NT2/D1 (cell line): Measurements from ENCODE around the gene TPCN1.

Source experiments
- YY1 ChIP-seq: IDR thresholded peaks from 2 replicates; pipeline ENCODE4 v1.6.1; 2011; ENCODE audit not compliant: insufficient read length, insufficient read depth
- ZNF274 ChIP-seq: IDR thresholded peaks from 2 replicates; pipeline ENCODE4 v1.6.1; 2011; ENCODE audit warnings: mild to moderate bottlenecking, low read depth, low read length

- TF ChIP-seq ZNF274 (no peak), YY1 (no peak)
Measured at GRCh38 chr12:113266106-113266895, 45.0 kb downstream of the TPCN1 start.
